T-helper 1 cell treated with Interleukin-12 subunit alpha and Interleukin-12 subunit beta and Interleukin-4 antibody, amounts not matched to agents 30 ng/mL and 1 ng/mL, for 36 hours (primary cell): ENCODE measurements around the gene AATF. TPM values are rescaled to one million over a fixed set of nuclear protein-coding genes. Genes with fewer than 3 reads are reported as not detected.

ENCODE experiments used
- intact Hi-C: fragments of 100-400 bp; cut with micrococcal nuclease; formaldehyde crosslinking; loops from one replicate; pipeline ENCODE4 v1.15.1; 2024
- total RNA-seq: library from RNA; stranded (reverse); gene quantifications from 2 replicates; pipeline ENCODE4 v1.2.3, GENCODE V29; 2022

AATF gene
- total RNA-seq, 1 donor from 2014 or later, result 82.2 TPM

GRCh38 chr17:37098152-37098551 is 149.4 kb downstream of the AATF start:
- intact Hi-C loops, result no loop called here

GRCh38 chr17:37098910-37099664 is 150.3 kb downstream of the AATF start:
- intact Hi-C loops, result no loop called here

GRCh38 chr17:37100231-37100630 is 151.5 kb downstream of the AATF start:
- intact Hi-C loops, result no loop called here

- intact Hi-C loops, result no loop called here
Observed at GRCh38 chr17:37101306-37101705, 152.6 kb downstream of the AATF start.

GRCh38 chr17:37103231-37103630 is 154.5 kb downstream of the AATF start:
- intact Hi-C loops, result no loop called here

GRCh38 chr17:37106049-37106448 is 157.3 kb downstream of the AATF start:
- intact Hi-C loops, result no loop called here

Other genes with a start within 250 kb of the AATF start
- gene LHX1, start 11.5 kb upstream of the AATF start, total RNA-seq, result 0.07 and 0.29 TPM in 2 replicates